HepG2 (cell line): ENCODE measurements around the gene RUNX2. TPM values are rescaled to one million over a fixed set of nuclear protein-coding genes. Genes with fewer than 3 reads are reported as not detected.
A peak's percentile ranks its signal among the peaks of the same experiment; 100 is the strongest.

ENCODE experiments used
- ATRX ChIP-seq: sonication (generic); formaldehyde crosslinking; IDR thresholded peaks from 2 replicates; pipeline ENCODE4 v1.4.0; 2020; ENCODE audit warnings: missing genetic modification reagents, borderline replicate concordance
- CENPT ChIP-seq: sonication (generic); formaldehyde crosslinking; IDR thresholded peaks from 2 replicates; pipeline ENCODE4 v1.8.0; 2022; ENCODE audit warnings: low read depth, mild to moderate bottlenecking, moderate library complexity, missing genetic modification reagents
- ETV5 ChIP-seq: IDR thresholded peaks from 2 replicates; pipeline ENCODE4 v1.6.1; 2018; ENCODE audit warnings: missing biosample characterization, missing genetic modification reagents, inconsistent platforms, borderline replicate concordance
- GABPA ChIP-seq, 2 experiments: IDR thresholded peaks; 2 replicates each; pipeline ENCODE4 v1.6.1; 2011 to 2016; ENCODE audit warnings: low read depth in 2 of 2, low read length in 1 of 2, missing biosample characterization in 1 of 2, missing genetic modification characterization in 1 of 2
- KDM5B ChIP-seq: sonication (generic); formaldehyde crosslinking; IDR thresholded peaks from 2 replicates; pipeline ENCODE4 v1.4.0; 2020; ENCODE audit warnings: missing genetic modification reagents, mild to moderate bottlenecking, borderline replicate concordance
- KLF6 ChIP-seq: IDR thresholded peaks from 2 replicates; pipeline ENCODE4 v1.8.0; 2016; ENCODE audit warnings: missing biosample characterization, missing genetic modification reagents
- NCOA1 ChIP-seq: sonication (generic); formaldehyde crosslinking; IDR thresholded peaks from 2 replicates; pipeline ENCODE4 v1.9.0; 2021; ENCODE audit warnings: missing genetic modification reagents
- NFATC3 ChIP-seq: sonication (generic); formaldehyde crosslinking; IDR thresholded peaks from 2 replicates; pipeline ENCODE4 v1.5.1; 2020; ENCODE audit warnings: mild to moderate bottlenecking, missing genetic modification reagents
- POLR2A ChIP-seq, 2 experiments: IDR thresholded peaks; 2 replicates each; pipeline ENCODE4 v1.6.1; 2011; ENCODE audit warnings: low read depth in 2 of 2, low read length in 2 of 2, mild to moderate bottlenecking in 1 of 2, moderate library complexity in 1 of 2; ENCODE audit not compliant: insufficient read depth in 1 of 2
- PRPF4 ChIP-seq: fragments of 200-400 bp; formaldehyde crosslinking; IDR thresholded peaks from 2 replicates; pipeline ENCODE4 v1.6.1; 2016; ENCODE audit warnings: low read length, low read depth; ENCODE audit not compliant: poor library complexity, severe bottlenecking
- PTBP1 ChIP-seq: fragments of 200-400 bp; formaldehyde crosslinking; IDR thresholded peaks from 2 replicates; pipeline ENCODE4 v1.6.1; 2018; ENCODE audit warnings: low read length, low read depth; ENCODE audit not compliant: poor library complexity, severe bottlenecking
- SNAPC2 ChIP-seq: sonication (generic); formaldehyde crosslinking; IDR thresholded peaks from 2 replicates; pipeline ENCODE4 v1.8.1; 2022; ENCODE audit warnings: mild to moderate bottlenecking, missing genetic modification reagents
- XRCC5 ChIP-seq: fragments of 200-400 bp; formaldehyde crosslinking; optimal IDR thresholded peaks from 2 replicates; pipeline ENCODE3; 2017; ENCODE audit warnings: mild to moderate bottlenecking, low read length
- YEATS4 ChIP-seq: sonication (generic); formaldehyde crosslinking; IDR thresholded peaks from 2 replicates; pipeline ENCODE4 v1.4.0; 2020; ENCODE audit warnings: missing genetic modification reagents, borderline replicate concordance
- ZNF3 ChIP-seq: IDR thresholded peaks from 2 replicates; pipeline ENCODE4 v1.7.0; 2017; ENCODE audit warnings: inconsistent platforms
- ZNF619 ChIP-seq: sonication (generic); formaldehyde crosslinking; IDR thresholded peaks from 2 replicates; pipeline ENCODE4 v1.4.0; 2020; ENCODE audit warnings: mild to moderate bottlenecking, missing genetic modification reagents
- ZNF703 ChIP-seq: sonication (generic); formaldehyde crosslinking; IDR thresholded peaks from 2 replicates; pipeline ENCODE4 v1.5.1; 2020; ENCODE audit warnings: missing genetic modification reagents, mild to moderate bottlenecking, moderate library complexity, borderline replicate concordance
- ZNF775 ChIP-seq: sonication (generic); formaldehyde crosslinking; IDR thresholded peaks from 2 replicates; pipeline ENCODE4 v1.4.0; 2020; ENCODE audit warnings: missing genetic modification reagents, mild to moderate bottlenecking, moderate library complexity, borderline replicate concordance
- ZNF792 ChIP-seq: IDR thresholded peaks from 2 replicates; pipeline ENCODE4 v1.6.1; 2016
- ZNF850 ChIP-seq: sonication (generic); formaldehyde crosslinking; conservative IDR thresholded peaks from 2 replicates; pipeline ENCODE4 v1.9.0; 2021; ENCODE audit warnings: mild to moderate bottlenecking, missing genetic modification reagents
- polyA plus RNA-seq, 8 experiments: library from polyadenylated mRNA; depleted of rRNA in 3 of 8; stranded (reverse) in 7 of 8; unstranded in 1 of 8; fragments of >200 nt; fragmentation: Illumina TruSeq in 4 of 8; extraction: Trizol in 4 of 8; gene quantifications; 2 replicates each; pipeline versions ENCODE4 v1.2.1 to v1.2.3, GENCODE V29; 2011 to 2016; ENCODE audit warnings: low read depth in 4 of 8, missing spikeins in 1 of 8, mixed read lengths in 1 of 8; ENCODE audit not compliant: insufficient read depth in 1 of 8
- total RNA-seq, 5 experiments: library from RNA; depleted of rRNA; stranded (reverse); fragments of >200 nt; fragmentation: Illumina TruSeq; extraction: Trizol; gene quantifications; 2 replicates each; pipeline ENCODE4 v1.2.3, GENCODE V29; 2016; ENCODE audit warnings: low read depth in 1 of 5
- TF ChIP-seq, protein P1 (sequence below): sonication (generic); formaldehyde crosslinking; IDR thresholded peaks from 2 replicates; pipeline ENCODE4 v1.4.0; 2020; ENCODE audit warnings: mild to moderate bottlenecking, missing genetic modification reagents, borderline replicate concordance
- TF ChIP-seq, protein P2 (sequence below): sonication (generic); formaldehyde crosslinking; IDR thresholded peaks from 2 replicates; pipeline ENCODE4 v1.8.0; 2022; ENCODE audit warnings: mild to moderate bottlenecking, missing genetic modification reagents; ENCODE audit not compliant: insufficient replicate concordance
- TF ChIP-seq, protein P3 (sequence below): sonication (generic); formaldehyde crosslinking; IDR thresholded peaks from 2 replicates; pipeline ENCODE4 v1.8.1; 2023; ENCODE audit warnings: missing genetic modification reagents, mild to moderate bottlenecking, borderline replicate concordance

The RUNX2 gene
- total and polyA plus RNA-seq, 2 of the 13 experiments (the other 11 are each of a cell fraction or from before 2014, with no cell fraction given): not detected

DNA sequence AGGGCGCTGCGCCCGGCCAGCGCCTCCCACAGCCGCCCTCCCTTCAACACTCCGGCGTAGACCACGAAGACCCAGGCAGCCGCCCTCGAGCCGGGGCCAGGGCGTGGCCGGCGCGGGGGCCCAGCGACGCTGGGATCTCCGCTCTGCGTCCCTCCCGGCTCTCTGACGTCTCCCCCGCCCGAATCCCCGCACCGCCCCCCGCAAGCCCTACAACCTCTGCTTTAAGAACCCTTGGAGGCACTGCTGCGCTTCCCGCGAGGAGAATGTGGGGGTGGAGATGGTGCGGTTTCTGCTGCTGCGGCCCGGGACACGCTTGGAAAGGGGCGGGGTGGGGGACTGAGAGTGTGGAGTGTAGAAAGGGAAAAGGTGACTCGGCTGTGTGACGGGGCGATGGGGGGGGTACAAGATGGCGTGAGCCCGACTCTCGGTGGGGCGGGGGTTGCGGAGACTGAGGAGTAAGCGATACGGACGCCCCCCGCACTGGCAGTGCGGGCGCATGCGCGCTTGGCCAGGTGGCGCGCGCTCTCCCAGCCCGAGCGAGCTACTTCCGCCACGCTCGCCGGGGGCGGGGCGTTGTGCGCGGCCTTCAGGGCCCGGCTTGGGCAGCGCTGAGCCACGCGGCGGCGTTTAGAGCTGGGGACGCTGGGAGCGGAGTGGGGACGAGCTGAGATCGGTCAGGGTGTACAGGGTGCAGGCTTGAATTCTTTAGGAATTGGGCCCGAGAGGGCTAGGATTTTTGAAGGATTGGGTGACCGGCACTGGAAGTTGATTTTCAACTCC lies 49.6 kb downstream of the RUNX2 start, which contains the start of gene SUPT3H (continued):
- TF ChIP-seq, protein P1, sequence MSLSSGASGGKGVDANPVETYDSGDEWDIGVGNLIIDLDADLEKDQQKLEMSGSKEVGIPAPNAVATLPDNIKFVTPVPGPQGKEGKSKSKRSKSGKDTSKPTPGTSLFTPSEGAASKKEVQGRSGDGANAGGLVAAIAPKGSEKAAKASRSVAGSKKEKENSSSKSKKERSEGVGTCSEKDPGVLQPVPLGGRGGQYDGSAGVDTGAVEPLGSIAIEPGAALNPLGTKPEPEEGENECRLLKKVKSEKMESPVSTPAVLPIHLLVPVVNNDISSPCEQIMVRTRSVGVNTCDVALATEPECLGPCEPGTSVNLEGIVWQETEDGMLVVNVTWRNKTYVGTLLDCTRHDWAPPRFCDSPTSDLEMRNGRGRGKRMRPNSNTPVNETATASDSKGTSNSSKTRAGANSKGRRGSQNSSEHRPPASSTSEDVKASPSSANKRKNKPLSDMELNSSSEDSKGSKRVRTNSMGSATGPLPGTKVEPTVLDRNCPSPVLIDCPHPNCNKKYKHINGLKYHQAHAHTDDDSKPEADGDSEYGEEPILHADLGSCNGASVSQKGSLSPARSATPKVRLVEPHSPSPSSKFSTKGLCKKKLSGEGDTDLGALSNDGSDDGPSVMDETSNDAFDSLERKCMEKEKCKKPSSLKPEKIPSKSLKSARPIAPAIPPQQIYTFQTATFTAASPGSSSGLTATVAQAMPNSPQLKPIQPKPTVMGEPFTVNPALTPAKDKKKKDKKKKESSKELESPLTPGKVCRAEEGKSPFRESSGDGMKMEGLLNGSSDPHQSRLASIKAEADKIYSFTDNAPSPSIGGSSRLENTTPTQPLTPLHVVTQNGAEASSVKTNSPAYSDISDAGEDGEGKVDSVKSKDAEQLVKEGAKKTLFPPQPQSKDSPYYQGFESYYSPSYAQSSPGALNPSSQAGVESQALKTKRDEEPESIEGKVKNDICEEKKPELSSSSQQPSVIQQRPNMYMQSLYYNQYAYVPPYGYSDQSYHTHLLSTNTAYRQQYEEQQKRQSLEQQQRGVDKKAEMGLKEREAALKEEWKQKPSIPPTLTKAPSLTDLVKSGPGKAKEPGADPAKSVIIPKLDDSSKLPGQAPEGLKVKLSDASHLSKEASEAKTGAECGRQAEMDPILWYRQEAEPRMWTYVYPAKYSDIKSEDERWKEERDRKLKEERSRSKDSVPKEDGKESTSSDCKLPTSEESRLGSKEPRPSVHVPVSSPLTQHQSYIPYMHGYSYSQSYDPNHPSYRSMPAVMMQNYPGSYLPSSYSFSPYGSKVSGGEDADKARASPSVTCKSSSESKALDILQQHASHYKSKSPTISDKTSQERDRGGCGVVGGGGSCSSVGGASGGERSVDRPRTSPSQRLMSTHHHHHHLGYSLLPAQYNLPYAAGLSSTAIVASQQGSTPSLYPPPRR: peak; percentile 48; the same call in 1 of the 2 replicates
- TF ChIP-seq SNAPC2 (CRISPR knock-in tag) (peak; percentile 98), XRCC5 (peak; percentile 89), ZNF619 (CRISPR knock-in tag) (peak; percentile 52; the same call in 1 of the 2 replicates), NCOA1 (CRISPR knock-in tag) (no peak), NFATC3 (CRISPR knock-in tag) (0 out of 2 replicates have a peak, but pooled peaks have one; percentile 27), PRPF4 (no peak), KLF6 (peak; percentile 87), ZNF775 (peak; percentile 48; the same call in 1 of the 2 replicates), ETV5 (peak; percentile 87), PTBP1 (no peak), CENPT (CRISPR knock-in tag) (peak; percentile 80; the same call in 1 of the 2 replicates), YEATS4 (CRISPR knock-in tag) (peak; percentile 98), ZNF792 (CRISPR knock-in tag) (peak; percentile 82), ZNF850 (CRISPR knock-in tag) (no peak), ATRX (CRISPR knock-in tag) (no peak), ZNF703 (CRISPR knock-in tag) (0 out of 2 replicates have a peak, but pooled peaks have one; percentile 12), POLR2A (IDR thresholded peaks at IDR 0.05; ENCODE audit: insufficient read depth in 1 of 2, low read depth in 2 of 2, low read length in 2 of 2) (peak; percentile 97 to 99), KDM5B (CRISPR knock-in tag) (peak; percentile 96), GABPA (IDR thresholded peaks at IDR 0.05; ENCODE audit: low read depth, low read length) (peak; percentile 63), GABPA (CRISPR knock-in tag; IDR thresholded peaks at IDR 0.05; ENCODE audit: low read depth) (peak; percentile 73), ZNF3 (peak; percentile 75; the same call in 1 of the 2 replicates)
- TF ChIP-seq, protein P2, sequence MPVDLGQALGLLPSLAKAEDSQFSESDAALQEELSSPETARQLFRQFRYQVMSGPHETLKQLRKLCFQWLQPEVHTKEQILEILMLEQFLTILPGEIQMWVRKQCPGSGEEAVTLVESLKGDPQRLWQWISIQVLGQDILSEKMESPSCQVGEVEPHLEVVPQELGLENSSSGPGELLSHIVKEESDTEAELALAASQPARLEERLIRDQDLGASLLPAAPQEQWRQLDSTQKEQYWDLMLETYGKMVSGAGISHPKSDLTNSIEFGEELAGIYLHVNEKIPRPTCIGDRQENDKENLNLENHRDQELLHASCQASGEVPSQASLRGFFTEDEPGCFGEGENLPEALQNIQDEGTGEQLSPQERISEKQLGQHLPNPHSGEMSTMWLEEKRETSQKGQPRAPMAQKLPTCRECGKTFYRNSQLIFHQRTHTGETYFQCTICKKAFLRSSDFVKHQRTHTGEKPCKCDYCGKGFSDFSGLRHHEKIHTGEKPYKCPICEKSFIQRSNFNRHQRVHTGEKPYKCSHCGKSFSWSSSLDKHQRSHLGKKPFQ (CRISPR knock-in tag): no peak
- TF ChIP-seq, protein P3, sequence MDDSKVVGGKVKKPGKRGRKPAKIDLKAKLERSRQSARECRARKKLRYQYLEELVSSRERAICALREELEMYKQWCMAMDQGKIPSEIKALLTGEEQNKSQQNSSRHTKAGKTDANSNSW (CRISPR knock-in tag): 0 out of 2 replicates have a peak, but pooled peaks have one; percentile 57
